GM18520 (cell line): ENCODE data around the gene CDH4.
"Not testable (repeated sequence)": the region's sequence is repeated elsewhere in the genome, so short reads cannot be mapped to it uniquely, and the experiment has no call there.

Experiments used
- ATAC-seq: cut with Tn5 transposase; IDR thresholded peaks from one replicate; pipeline ENCODE4 v1.9.1; 2021; ENCODE audit not compliant: unreplicated experiment

Gene CDH4

GRCh38 chr20:61974357-61974665 is 722.2 kb downstream of the CDH4 start:
- no peak for ATAC-seq

- ATAC-seq: no peak
Observed at GRCh38 chr20:61975407-61976129, 723.5 kb downstream of the CDH4 start.

DNA sequence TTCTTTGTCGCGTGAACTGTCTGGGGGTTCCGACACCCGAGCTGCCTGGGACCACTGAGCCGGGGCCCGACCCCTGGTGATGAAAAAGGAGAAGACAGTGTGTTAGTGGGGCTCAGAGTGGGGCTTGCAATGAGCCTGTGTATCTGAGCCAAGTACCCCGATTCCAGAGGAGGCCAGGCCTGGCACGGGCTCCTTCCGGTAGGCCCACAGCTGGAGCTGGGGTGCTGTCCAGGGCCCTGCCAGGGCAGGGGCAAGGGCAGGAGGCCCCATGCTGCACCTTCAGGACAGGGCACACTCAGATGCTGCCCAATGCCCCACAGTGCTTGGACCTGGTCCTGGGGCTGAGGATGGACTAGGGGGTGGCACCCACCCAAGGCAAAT is 724.2 kb downstream of the CDH4 start:
- no peak for ATAC-seq

DNA sequence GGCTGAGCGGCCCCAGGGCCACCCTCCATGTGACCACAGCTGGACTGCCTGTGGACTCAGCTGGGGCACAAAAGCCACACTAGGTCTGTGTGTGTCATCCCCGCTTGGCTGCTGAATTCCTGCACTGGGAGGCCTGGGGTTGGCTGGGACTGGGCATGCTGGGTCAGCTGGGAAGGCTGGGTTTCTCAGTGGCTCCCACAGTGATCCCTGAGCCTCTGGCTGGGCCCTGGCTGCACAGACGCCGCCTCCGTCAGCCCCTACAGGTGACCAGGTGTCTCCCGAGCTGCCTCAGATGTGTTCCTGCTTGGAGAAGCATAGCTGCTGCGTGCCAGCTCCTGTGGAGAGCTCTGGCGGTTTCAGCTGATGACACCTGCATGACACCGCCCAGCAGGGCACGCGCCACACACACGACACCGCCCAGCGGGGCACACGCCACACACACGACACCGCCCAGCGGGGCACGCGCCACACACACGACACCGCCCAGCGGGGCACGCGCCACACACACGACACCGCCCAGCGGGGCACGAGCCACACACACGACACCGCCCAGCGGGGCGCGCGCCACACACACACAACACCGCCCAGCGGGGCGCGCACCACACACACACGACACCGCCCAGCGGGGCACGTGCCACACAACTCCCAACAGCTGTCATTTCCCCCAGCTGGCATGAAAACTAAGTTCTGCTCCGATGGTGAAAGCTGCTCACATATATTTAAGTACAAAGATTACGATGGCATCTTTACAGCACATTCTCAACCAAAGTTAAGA is 724.8 kb downstream of the CDH4 start:
- no peak for ATAC-seq

DNA sequence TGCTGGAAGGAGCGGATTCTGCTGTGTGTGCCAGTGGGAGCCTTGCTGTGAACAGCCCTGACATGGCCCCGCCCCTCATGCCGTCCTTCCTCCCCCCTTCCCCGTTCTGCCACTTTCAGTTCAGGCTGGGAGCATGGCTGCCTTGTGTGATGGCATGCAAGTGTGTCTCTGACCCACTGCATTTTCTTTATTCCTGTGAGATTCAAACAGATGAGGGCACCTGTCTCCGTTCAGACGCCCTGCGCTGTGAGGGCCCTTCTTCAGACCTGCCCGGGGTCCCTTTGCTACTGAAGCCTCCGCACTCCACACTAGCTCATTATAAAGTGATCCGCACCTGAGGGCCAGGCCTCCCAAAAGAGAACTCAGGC is 725.3 kb downstream of the CDH4 start:
- no peak for ATAC-seq

- no peak for ATAC-seq
Observed at GRCh38 chr20:61978491-61978890, 726.4 kb downstream of the CDH4 start.

- no peak for ATAC-seq
Observed at GRCh38 chr20:61979090-61979489, 727.0 kb downstream of the CDH4 start.

DNA sequence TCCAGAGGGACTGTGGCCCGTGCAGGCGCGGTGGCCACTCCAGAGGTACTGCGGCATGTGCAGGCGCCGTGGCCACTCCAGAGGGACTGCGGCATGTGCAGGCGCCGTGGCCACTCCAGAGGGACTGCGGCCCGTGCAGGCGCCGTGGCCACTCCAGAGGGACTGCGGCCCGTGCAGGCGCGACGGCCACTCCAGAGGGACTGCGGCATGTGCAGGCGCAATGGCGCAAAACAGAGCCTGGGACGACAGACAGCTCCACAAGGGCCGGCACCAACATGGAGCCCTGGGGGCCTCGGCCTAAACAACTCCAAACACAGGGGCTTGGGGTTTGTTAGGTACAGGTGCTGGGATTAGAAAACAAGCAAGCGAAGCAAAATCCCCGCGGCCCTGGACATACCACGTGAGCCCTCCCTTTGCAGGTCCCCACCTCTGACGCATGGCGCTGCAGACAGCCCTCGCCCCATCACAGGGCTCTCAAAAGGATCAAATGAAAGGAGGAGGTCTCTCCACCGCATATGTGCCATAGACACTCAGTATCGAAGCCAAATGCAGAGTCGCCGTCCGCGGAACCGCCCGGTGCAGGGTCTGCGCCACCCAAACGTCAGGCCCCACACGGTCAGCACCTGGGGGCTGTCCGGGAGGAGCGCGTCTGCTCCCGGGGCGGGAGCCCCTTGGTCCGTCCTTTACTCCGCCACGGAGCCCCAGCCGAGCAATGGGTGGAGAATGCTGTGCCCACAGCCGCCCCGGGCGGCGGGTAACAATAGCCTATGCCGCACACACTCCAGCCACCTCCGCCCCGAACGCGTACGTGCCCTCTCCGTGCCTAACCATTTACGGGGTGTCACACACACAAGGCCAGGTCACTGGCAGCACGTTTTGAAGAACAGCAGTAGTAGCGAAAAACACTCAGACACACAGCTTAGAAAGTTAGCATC is 727.9 kb downstream of the CDH4 start:
- no peak for ATAC-seq

GRCh38 chr20:61980647-61981583 is 728.9 kb downstream of the CDH4 start:
- no peak for ATAC-seq

DNA sequence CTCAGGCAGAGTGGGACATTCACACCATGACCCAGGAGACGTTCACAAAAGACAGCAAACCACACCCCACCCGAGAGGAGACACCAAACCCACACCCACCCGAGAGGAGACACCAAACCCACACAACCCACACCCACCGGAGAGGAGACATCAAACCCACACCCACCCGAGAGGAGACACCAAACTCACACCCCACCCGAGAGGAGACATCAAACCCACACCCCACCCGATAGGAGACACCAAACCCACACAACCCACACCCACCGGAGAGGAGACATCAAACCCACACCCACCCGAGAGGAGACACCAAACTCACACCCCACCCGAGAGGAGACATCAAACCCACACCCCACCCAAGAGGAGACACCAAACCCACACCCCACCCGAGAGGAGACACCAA is 729.6 kb downstream of the CDH4 start:
- ATAC-seq: not testable (repeated sequence)

- no peak for ATAC-seq
Observed at GRCh38 chr20:61982191-61982950, 730.3 kb downstream of the CDH4 start.

- ATAC-seq: no peak
Observed at GRCh38 chr20:61982951-61983315, 730.9 kb downstream of the CDH4 start.

DNA sequence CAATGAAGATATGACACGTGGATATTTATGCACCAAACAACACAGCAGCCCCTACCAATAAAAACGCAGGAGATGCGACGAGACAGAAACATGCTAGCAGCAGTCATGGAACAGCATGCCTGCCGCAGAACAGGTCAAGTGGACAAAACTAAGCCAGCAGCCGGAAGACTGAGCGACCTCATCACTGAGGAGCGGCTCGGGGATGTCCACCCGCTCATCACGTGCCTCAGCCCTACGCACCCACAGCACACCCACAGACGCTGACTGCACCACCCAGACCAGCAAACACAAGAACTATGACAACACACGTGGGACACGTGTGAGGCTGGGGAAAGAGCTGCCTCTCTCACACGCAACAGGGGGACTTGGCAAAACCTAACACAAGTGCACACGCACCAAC is 731.9 kb downstream of the CDH4 start:
- no peak for ATAC-seq

GRCh38 chr20:61984431-61984830 is 732.4 kb downstream of the CDH4 start:
- not testable (repeated sequence) for ATAC-seq

DNA sequence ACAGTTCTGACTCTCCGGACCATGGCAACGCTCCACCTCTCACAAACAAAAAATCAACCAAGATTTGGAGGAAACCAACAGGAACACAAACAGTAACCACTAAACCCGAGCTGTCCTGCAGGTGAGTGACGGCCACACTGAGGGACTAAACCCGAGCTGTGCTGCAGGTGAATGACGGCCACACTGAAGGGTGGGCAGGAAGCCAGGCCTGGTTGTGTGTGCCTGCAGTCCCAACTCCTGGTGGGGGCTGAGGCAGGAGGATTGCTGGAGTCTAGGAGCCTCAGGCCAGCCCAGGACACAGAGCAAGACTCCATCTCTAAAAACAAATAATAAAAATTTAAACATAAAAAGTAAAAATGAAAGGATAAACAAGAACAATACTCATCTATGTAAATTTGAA is 733.0 kb downstream of the CDH4 start:
- no peak for ATAC-seq

DNA sequence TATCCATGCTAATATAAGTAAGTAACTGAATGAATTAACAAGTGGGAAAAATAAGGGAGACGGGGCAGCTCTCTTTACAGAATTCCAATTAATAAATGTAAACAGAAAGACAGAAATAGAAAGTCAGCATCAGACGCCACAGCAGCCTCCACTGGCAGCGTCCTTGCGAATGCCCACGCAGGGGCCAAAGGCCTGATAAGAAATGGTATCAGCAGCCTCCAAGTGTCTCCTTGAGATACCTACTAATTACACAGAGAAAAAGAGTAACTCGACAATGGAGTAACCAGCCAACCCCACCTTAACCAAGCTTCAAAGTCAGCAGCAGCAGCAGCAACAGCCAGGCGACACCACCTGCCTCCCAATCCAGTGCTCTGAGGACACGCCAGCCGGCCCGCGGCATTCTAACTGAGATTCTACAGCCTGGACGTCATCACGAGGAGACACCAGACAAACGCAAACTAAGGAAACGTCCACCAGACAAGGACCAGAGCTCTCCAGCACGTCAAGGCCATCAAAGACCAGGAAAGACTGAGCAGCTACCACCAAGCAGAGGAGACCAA is 734.8 kb downstream of the CDH4 start:
- no peak for ATAC-seq

DNA sequence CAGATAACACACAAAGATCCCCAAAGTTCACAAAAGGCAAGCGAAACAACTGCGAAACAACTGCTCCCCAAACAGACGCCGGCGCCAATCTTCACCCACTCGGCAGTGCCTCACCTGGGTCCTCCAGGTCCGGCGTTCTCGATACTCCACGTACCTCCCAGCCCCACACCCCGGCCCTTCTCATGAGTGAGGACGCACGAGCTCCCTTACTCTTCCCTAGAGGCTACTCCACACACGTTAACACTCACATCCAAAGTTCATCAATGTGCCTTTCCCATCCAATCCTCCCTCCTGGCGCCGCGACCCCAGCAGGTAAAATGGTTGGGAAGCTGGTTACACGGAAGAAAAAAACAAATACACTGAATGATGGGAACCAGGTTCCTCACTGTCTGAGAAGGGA is 736.6 kb downstream of the CDH4 start:
- no peak for ATAC-seq

- ATAC-seq: no peak
Observed at GRCh38 chr20:61989741-61990140, 737.7 kb downstream of the CDH4 start.
